Duodenal mucosa (tissue), 2 donors: ENCODE data around the gene GRIP1.

ENCODE experiments used
- H3K27ac ChIP-seq: one replicate; pipeline ENCODE4 v1.7.0; 2013; ENCODE audit warnings: low read depth, low read length
- H3K27me3 ChIP-seq, 2 donors: one replicate each; pipeline ENCODE4 v1.7.0; 2013; ENCODE audit warnings: low read length in 2 of 2, control low read depth in 1 of 2; ENCODE audit not compliant: insufficient read depth in 2 of 2, control insufficient read depth in 1 of 2
- H3K36me3 ChIP-seq, 2 donors: one replicate each; pipeline ENCODE4 v1.7.0; 2013; ENCODE audit warnings: low read length in 2 of 2, control low read depth in 1 of 2; ENCODE audit not compliant: insufficient read depth in 2 of 2, control insufficient read depth in 1 of 2
- H3K4me1 ChIP-seq, 2 donors: one replicate each; pipeline ENCODE4 v1.7.0; 2013; ENCODE audit warnings: low read length in 2 of 2, control low read depth in 1 of 2; ENCODE audit not compliant: insufficient read depth in 2 of 2, control insufficient read depth in 1 of 2
- H3K4me3 ChIP-seq, 2 donors: one replicate each; pipeline ENCODE4 v1.7.0; 2013; ENCODE audit warnings: low read length in 2 of 2, low read depth in 1 of 2
- H3K9ac ChIP-seq, 2 donors: one replicate each; pipeline ENCODE4 v1.7.0; 2013; ENCODE audit warnings: low read length in 2 of 2, low read depth in 1 of 2
- H3K9me3 ChIP-seq, 2 donors: one replicate each; pipeline ENCODE4 v1.7.0; 2013; ENCODE audit warnings: low read length in 2 of 2, control low read depth in 1 of 2; ENCODE audit not compliant: control insufficient read depth in 1 of 2

Gene GRIP1

GRCh38 chr12:66387117-66387516 lies 291.8 kb downstream of the GRIP1 start:
- Histone ChIP-seq H3K9me3 (no peaks in the 10 kb centered on the region), H3K27ac (no peak overlapping the region), H3K4me3 (no peak overlapping the region), H3K27me3 (no peaks in the 10 kb centered on the region), H3K36me3 (no peaks in the 10 kb centered on the region), H3K9ac (no peak overlapping the region), H3K4me1 (no peaks in the 10 kb centered on the region)

- H3K27ac ChIP-seq: no peak overlapping the region
- H3K4me1 ChIP-seq: no peaks in the 10 kb centered on the region
- no peak overlapping the region for H3K9ac ChIP-seq
- no peaks in the 10 kb centered on the region for H3K27me3 ChIP-seq
- no peaks in the 10 kb centered on the region for H3K36me3 ChIP-seq
- no peaks in the 10 kb centered on the region for H3K9me3 ChIP-seq
- no peak overlapping the region for H3K4me3 ChIP-seq
These were observed 297.9 kb downstream of the GRIP1 start for GRCh38 chr12:66380769-66381535.

GRCh38 chr12:66379616-66380015 lies 299.3 kb downstream of the GRIP1 start:
- no peaks in the 10 kb centered on the region for H3K9me3 ChIP-seq
- no peak overlapping the region for H3K4me3 ChIP-seq

GRCh38 chr12:66375560-66375959 lies 303.3 kb downstream of the GRIP1 start:
- Histone ChIP-seq H3K9me3 (no peaks in the 10 kb centered on the region), H3K27me3 (no peaks in the 10 kb centered on the region), H3K36me3 (no peaks in the 10 kb centered on the region), H3K4me1 (no peaks in the 10 kb centered on the region), H3K4me3 (no peak overlapping the region), H3K9ac (no peak overlapping the region), H3K27ac (no peak overlapping the region)

More at GRCh38 chr12:66379616-66380015, 299.3 kb downstream of the GRIP1 start:
- Histone ChIP-seq H3K27ac (no peak overlapping the region), H3K27me3 (no peaks in the 10 kb centered on the region), H3K36me3 (no peaks in the 10 kb centered on the region), H3K9ac (no peak overlapping the region), H3K4me1 (no peaks in the 10 kb centered on the region)

- H3K36me3 ChIP-seq: no peaks in the 10 kb centered on the region
- no peak overlapping the region for H3K27ac ChIP-seq
- H3K27me3 ChIP-seq: no peaks in the 10 kb centered on the region
- H3K4me3 ChIP-seq: no peak overlapping the region
- H3K9me3 ChIP-seq: no peaks in the 10 kb centered on the region
- no peak overlapping the region for H3K9ac ChIP-seq
- no peaks in the 10 kb centered on the region for H3K4me1 ChIP-seq
These were observed 306.9 kb downstream of the GRIP1 start for GRCh38 chr12:66371982-66372381.

- H3K9ac ChIP-seq: no peak overlapping the region
- H3K27ac ChIP-seq: no peak overlapping the region
- H3K9me3 ChIP-seq: no peaks in the 10 kb centered on the region
- H3K4me3 ChIP-seq: no peak overlapping the region
- no peaks in the 10 kb centered on the region for H3K4me1 ChIP-seq
- H3K27me3 ChIP-seq: no peaks in the 10 kb centered on the region
- H3K36me3 ChIP-seq: no peaks in the 10 kb centered on the region
These were observed 311.7 kb downstream of the GRIP1 start for GRCh38 chr12:66367015-66367667.

- no peak overlapping the region for H3K27ac ChIP-seq
- H3K4me3 ChIP-seq: no peak overlapping the region
- H3K9ac ChIP-seq: no peak overlapping the region
- no peaks in the 10 kb centered on the region for H3K27me3 ChIP-seq
- H3K36me3 ChIP-seq: no peaks in the 10 kb centered on the region
- H3K9me3 ChIP-seq: no peaks in the 10 kb centered on the region
- no peaks in the 10 kb centered on the region for H3K4me1 ChIP-seq
These were observed 313.0 kb downstream of the GRIP1 start for GRCh38 chr12:66365718-66366490.

- H3K27ac ChIP-seq: no peak overlapping the region
These were observed 317.2 kb downstream of the GRIP1 start for GRCh38 chr12:66361703-66362102.

GRCh38 chr12:66359300-66359699 lies 319.6 kb downstream of the GRIP1 start:
- H3K36me3 ChIP-seq: no peaks in the 10 kb centered on the region
- H3K9ac ChIP-seq: no peak overlapping the region
- H3K4me1 ChIP-seq: no peaks in the 10 kb centered on the region
- no peak overlapping the region for H3K27ac ChIP-seq
- H3K27me3 ChIP-seq: no peaks in the 10 kb centered on the region
- no peak overlapping the region for H3K4me3 ChIP-seq
- H3K9me3 ChIP-seq: no peaks in the 10 kb centered on the region

More at GRCh38 chr12:66361703-66362102, 317.2 kb downstream of the GRIP1 start:
- Histone ChIP-seq H3K9ac (no peak overlapping the region), H3K4me3 (no peak overlapping the region), H3K4me1 (no peaks in the 10 kb centered on the region), H3K9me3 (no peaks in the 10 kb centered on the region), H3K27me3 (no peaks in the 10 kb centered on the region), H3K36me3 (no peaks in the 10 kb centered on the region)

GRCh38 chr12:66354291-66354690 lies 324.6 kb downstream of the GRIP1 start:
- Histone ChIP-seq H3K27ac (no peak overlapping the region), H3K27me3 (no peaks in the 10 kb centered on the region), H3K4me3 (no peak overlapping the region), H3K36me3 (peaks cover 0 to 4% of the 10 kb centered on the region in 2 donors), H3K9ac (no peak overlapping the region), H3K4me1 (no peaks in the 10 kb centered on the region), H3K9me3 (no peaks in the 10 kb centered on the region)
